Colon (tissue), 2 donors: ENCODE results near the gene SHB.

ENCODE experiments used
- FAIRE-seq: peaks from 2 replicates; lab custom pipeline; 2012; peaks lifted over from hg19 to GRCh38; lab: Jason Lieb, UNC
- donor health status: control.
- donor health status: control.

The SHB gene

DNA sequence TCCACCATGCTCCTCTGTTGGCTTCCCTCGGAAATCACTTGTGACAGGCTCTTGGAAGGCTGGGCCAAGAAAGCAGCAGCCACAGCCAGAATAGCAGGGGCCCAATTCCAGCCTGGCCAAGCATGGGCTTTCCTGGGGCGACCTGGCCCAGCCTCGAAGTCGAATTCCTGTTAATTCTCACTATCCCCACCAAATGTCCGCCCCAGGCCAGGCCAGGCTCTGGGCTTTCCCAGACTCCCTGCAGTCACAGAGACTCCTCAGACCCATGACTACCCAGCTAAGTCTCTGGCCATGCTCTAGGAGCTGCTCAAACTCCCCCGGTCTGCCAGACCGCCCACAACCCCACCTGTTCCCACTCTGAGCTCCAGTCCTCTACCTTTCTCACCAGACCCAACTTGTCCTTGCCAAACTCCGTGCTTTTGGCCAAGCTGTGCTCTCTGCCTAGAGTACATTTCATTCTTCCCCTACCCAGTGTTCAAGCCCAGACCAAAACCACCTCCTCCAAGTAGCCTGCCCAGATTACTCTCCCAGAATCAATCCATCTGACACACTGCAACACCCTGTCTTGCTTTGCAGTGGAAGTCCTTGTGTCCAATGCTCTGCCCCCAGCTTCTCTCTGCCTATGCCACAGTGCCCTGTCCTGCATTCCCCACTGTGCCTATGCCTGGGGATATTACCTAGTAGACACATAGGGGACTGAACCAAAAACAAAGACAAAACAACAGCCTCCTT lies 26.2 kb downstream of the SHB start:
- FAIRE-seq, result no peak

DNA sequence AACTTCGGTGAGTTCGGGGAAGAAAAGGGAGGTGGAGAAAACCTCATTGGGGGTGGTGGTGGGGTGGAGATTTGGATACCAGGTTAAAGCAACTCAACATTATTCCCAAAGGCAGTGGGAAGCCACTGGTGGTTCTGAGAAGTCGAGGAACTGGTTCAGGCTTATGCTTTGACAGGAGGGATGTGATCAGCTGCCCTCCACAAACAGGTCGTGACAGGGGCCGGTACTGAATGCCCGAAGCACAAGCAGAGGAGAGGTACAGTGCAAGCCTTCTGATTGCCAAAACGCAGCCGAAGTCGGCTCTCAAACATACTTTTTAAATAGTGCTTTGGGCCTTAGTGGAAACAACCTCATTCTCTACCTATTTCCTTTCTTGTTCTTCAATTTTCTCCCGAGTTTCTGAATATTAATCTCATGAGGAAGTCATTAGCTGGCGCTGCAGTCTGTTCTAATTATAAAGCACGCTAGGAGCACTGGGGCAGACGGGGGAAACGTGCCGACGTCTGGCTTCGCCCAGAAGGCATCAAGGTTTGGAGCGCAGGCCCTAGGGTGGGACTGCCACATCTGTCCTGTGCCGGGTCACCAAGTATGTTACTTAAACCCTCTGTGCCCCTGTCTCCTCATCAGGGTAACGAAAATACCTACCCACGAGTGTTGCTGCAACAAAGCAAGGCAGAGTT lies 27.3 kb downstream of the SHB start:
- FAIRE-seq, result no peak

DNA sequence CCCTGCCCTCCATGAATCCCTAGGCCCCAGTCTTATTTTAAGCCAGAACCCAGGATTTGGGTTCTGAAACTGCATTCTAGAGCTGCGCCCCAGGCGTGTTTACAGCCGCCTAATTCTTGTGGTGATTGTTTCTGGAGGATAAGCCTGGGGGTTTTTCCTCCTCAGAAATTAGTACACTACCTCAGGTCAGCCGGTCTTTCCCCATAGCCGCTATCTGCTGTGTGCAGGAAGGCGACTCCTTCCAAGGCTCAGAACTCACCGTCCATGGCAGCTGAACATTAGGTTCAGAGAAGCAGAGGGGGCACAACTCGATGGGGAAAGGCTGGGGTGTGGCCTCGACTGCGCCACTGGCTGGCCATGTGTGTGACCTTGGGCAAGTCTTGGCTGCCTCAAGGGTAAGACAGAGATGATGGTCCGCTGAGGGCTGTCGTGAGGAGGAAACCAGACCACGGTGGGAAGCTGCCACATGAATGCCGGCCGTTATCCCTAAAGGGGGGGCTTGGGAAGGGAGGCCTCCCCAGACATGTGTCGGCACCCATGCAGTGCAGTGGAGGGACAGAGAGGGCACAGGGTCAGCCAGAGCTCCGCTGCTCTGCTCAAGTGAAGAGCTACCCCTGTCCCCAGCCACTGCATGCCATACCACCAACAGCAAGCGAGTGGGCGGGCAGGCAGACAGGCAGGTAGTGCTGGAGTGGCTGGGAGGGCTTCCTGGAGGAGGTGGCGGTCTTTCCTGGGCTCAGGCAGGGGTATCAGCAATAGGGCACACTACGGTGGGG lies 28.9 kb downstream of the SHB start:
- FAIRE-seq, result no peak

DNA sequence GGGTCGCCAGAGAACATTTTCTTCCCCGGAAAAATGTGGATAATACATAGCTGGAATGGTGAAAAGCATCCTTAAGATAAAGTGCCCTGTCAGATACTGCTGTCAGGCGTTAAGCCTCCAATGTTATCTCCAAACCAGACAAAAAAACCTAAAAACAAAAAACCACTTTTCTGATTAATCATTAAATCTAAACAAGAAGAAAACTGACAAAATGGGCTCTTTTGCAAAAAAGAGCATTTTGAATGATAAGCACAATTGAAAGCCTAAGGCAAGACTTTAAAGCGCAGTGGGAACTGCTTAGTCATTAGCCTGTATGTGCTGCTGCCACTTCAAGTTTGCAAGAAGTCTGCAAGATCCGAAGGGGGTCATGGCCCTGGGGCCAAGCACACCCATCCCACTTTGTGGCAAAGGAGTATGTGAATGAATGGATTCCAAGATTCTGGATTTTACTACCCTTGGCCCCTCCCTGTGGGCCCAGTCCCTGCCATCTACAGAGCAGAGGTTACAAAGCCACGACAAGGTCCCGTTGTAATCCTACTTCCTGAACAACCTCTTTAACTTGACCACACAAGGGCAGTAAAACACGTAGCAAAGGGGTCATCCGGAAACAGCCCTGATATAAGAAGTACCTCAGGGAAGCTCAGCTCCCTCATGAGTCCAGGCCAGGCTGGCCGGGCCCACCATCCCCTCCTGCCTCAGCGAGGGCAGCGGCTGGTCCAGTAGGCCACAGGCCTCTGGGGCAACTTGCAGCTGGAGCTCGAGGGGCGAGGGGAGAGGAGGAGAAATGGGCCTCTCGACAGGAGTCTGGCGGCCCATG lies 29.7 kb downstream of the SHB start:
- no peak for FAIRE-seq

DNA sequence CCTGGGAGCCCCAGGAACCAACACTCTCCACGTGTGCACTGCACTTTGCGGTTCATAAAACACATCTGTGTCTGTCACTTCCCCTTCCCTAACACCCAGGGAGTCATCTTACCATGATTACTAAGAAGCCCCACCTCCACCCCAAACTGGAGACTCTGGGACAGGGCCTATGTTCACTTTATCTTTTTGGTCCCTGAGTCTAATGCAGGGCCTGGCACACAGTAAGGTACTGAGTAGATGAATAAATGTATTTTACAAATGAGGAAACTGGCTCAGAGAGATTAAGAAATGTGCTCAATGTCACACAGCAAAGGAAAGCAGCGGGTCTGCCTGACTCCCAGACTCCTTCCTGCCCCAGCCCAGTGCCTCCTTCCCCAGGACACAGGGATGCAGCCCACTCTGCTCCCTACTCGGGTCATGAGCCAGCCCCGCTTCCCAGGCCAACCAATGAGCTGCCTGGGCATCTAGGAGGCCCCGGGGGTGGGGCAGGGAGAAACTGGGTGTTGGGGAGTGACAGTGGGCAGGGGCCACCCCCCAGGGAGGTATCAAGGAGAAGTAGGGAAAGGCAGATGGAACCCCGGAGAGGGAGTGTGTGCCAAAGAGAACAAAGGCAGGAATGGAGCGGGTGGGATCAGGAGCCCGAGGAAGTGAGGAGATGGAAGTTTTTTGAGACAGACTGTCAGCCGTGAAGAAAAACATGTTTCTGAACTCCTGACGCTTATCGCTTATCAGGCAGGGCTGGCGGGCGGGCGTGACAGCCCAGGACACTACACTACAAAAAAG lies 30.5 kb downstream of the SHB start:
- FAIRE-seq, result no peak

DNA sequence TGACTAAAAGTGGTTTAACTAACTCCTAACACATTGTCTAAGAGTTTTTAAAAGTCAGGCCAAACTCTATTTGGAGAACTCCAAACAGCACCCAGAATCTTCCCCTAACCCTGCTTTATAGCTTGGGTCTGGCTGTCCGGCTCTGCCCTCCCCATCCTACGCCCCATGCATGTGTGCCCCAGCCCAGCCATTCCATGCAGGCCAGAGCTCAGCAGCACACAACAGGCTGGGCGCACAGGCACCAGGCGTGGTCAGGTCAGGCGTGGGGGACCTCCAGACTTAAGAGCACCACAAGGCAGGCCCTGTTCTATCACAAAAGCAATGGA lies 31.1 kb downstream of the SHB start:
- no peak for FAIRE-seq

DNA sequence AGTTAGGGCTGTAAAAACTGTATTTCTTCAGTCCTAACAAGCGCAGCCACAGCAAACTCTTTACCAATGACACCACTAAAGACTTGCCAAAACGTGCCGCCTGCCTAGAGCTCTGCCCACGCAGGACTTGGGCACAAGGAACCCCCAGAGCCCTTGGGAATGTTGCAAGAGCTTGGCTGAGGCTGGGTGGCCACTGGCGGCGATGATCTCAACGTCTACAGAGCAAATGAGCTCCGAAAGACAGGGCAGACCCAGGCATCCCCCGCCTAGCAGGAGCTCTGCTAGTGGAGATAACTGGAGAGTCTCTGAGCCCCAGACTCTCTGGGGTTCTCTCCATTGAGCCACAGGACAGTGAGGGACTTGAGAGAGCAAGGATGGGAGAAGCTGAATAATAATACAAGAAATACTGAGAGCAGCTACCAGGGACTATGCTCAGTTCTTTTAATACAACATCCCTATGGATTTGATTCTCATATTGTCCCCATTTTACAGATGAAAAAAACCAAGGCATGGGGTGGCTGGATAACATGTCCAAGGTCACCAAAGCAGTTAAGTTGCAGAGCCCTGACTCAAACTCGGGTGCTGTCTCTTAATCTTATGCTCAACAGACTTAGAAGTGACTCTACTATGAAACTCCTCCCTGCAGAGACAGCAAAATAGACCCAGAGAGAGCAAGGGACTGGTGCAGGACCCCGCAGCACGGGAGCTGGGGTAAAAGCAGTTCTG lies 32.5 kb downstream of the SHB start:
- FAIRE-seq, result no peak

DNA sequence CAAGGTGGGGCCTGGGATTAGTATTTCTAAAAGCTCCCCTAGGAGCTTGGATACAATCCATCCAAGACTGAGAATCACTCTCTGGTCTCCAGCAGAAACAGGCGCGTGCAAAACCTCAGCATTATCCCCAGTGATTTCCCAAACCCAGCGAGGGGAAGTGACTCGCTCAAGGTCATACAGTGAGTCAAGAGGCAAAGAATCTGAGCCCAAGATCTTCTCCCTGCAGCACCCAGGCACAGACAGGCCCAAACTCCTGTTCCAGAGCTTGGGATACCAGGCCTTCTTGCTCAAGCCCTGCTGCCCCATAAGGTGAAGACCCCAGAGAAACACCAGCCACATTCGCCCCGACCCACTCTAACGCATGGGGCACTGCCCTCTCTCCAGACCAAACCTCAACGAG lies 33.2 kb downstream of the SHB start:
- FAIRE-seq, result no peak

DNA sequence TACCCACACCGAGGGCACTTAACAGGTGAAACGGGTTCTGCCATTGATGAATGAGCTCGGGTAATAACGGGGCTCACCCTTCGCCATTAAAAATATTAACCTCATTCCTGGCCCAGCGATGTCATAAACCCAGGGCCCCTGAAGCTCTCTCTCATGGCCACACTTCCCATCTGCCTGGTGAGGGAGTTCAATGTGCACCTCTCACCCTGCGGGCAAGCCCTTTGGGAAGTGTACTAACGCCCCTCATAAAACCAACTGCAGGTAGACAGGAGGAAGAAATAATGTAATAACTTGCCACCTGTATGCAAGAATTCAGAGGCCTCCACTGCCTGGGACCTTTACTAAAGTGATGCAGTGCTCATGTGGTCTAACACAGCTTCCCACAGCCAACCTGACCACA lies 35.1 kb downstream of the SHB start:
- no peak for FAIRE-seq

DNA sequence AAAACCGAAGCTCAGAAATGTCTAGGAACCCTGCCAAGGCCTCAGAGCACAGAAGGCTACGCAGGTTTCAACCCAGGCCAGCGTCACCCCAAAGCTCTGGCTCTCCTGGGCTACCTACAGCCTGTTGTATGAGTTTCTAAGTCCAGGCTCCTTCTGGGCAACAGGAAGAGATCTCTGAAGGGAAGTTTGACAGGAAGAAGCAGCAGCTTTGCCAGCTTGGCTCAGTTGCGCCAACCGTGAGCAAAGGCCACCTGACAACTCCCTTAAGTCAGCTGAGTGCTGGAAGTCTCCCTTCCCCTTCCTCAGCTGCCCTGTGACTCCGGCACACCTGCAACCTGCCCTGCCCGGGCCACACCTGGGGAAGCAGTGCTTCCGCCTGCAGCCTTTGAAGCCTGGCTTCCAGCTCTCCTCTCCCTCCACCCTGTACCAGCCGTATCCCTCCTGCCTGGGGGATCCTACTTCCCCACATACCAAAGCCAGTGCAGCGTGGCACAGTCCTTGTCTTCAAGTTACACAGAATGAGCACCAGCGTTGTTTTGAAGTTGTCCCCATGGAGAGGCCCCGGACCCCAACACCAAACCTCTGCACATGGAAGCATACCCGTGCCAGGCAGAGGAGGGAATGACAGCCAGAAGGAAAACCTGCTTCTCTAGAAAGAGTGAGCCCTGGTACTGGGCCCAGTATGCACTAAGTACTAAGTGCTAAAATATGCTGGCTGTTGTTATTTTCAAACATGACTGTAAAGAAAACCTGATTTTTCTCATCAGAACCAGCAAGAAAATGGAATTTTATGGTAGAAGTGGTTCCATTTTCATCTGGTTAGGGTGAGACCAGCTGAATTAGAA lies 36.5 kb downstream of the SHB start:
- no peak for FAIRE-seq

DNA sequence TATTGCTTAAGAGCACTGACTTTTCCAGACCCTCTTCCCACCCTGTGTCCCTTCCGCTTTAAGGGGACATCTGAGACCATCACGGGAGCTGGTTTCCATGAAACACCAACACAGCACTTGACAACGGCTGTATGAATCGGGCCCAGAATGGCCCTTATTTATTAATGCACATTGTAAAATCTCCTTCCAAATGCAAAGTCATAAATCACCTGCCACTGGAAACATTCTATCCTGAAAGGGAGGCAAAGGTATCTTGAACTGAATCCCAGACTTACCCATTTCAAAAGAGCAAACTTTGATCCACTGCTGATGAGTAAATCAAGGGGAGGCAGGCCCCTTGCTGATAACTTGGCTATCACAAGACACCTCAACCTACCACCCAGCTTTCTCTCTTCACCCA lies 37.4 kb downstream of the SHB start:
- FAIRE-seq, result no peak

DNA sequence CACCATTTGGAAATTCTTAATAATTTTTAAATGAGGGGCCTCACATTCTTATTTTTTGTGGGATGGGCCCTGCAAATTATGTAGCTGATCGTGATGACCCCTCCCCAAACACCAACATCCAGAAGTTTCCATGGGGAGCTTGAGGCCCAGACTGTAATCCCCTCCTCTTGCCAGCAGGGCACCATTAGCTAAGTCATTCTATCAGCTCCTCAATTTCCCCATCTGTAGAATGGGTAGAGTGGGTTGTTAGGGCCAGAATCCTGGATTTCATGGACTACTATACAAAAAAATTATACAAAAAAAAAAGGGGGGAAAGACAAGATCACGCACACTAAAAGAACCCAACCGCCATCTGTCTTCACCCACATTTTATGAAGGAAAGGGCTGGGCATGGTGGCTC lies 38.4 kb downstream of the SHB start:
- FAIRE-seq, result no peak

DNA sequence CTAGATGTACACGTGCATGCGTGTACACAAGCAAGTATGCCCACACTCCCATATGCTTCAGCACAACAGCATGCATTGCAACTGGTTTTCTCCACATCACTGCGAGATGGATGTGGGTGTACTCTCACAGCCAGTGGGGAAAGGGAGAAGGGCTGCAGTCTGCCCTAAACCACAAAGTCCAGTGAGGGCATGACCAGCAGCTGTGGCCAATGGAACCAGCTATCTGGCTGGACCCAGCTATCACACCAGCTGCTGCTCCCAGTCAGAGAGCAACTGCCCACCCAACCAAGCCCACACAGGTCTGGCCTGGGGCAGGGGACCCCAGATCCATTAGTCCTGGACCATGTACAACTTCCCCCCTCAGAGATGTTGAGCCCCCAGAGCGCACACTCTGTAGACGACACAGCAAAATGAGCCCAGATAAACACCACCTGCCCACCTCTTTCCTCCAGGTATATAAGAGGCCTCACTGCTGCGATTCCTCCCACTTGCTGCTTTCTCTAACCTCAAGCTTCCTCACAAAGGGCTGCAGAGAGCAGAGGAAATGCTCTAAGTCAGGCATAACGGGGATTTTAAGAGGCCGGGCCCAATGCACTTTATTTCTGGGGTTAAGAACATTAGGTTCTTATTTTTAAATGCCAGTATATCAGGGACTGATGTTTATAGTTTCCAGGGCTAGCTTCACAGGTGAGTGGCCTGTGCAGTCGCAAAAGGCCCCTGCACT lies 39.0 kb downstream of the SHB start:
- FAIRE-seq, result no peak

DNA sequence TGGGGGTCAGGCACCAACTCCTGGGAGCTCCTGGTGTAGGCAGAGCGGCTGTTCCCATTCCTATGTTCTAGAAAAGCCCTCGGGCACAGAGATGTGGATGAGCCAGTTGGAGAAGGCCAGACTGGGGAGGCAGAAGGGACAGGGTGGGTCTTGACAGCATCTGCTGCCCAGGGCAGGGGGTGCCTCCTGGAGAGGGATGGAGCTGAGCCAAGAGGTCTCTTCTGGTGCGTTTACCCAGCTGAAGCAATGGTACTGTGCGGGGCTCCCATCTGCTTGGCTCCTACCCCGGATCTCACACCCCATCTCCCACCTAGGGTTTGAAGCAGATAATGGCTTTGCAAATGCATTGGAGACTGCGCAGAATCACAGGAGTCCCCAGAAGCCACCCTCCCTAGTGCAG lies 41.3 kb downstream of the SHB start:
- no peak for FAIRE-seq

DNA sequence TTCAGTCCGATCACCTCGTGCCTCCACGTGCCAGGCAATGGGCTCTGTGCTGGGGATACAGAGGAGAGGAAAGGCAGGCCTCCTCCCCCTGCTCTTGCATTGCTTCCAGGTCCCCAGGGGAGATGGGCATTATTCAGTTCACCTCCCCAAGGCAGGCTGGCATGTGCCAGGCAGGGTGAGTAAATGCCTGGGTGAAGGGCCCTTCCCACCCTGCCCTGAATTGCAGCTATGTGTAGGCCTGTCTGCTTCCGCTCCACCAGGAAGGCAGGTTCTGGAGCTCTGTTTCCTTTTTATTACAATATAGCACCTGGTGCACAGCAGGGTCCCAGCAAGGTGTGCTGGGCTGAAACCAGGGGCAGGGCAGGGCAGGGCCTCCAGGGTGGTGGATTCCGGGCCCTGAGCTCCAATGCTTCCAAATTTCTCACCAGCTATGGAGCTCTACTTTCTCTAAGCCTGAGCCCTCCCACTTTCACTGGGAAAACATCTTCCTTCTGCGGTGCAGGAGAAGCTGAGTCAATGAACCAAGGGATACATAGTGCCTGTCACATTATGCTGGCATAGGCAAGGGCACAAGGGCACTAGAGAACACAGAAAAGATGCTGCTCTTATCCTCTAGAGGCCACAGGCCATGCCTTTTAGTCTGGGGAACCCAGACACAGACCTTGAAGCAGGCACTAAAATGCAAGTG lies 42.0 kb downstream of the SHB start:
- no peak for FAIRE-seq

DNA sequence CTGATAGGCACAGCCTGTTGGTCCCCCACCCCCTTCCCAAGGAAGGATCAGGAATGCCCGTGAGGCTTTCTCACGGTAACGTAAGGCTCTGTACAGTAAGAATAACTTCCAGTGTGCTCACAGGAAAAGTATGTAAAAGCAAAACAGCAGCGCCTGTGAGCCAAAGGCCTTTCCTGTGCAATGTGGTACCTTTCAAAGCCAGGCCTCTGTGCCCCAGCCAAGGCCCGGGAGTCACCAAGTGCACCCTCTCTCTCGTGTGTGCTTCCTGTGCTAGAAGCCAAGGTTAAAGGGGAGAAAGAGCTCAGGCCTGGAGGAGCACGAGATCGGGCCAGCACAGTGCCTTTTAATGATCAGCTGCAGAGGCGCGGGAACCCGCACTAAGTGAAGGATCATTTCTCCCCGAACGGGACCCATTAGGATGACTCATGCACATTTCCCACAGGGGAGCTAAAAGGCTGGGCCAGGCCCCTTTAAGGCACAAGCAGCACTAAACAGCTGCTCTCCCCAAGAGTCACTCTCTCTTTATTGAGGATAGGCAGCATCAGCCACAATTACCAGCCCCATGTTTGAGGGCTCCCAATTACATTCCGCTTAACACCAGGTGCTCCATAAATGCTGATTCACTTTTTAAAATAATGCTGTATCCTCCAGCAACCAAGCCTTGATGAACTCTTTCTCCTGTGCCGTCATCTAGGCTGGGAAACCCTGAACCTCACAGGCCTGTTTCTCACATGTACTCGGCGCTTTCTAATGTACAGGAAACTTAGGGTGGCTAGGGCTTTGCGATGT lies 42.8 kb downstream of the SHB start:
- FAIRE-seq, result no peak

DNA sequence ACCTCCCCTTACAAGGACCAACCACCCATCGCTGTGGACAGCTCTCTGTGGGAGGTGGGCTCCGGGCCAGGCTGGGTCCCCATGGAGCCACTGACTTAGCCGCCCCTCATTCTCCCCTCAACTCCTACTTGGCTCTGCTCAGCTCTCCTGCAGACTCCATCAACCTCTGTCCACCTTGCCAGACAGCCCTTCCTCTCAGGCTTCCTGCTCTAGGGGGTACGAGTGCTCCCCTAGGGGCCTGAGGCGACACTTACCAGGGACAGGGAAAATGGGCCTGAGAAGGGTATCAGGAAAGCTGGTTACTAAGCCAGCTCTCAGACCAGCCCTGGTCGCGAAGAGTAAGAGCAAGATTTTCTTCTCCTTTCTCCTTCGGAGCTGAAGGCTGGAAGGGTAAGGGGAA lies 43.9 kb downstream of the SHB start:
- FAIRE-seq, result no peak
